Tibial nerve (tissue), 4 donors: ENCODE measurements around the gene BACH2.

Experiments used
- CTCF ChIP-seq, 5 experiments: fragments of 200-600 bp in 3 of 5; fragments of 450-650 bp in 2 of 5; sonication (generic) in 3 of 5; IDR thresholded peaks; one replicate each; pipeline ENCODE4 v1.5.1; 2016 to 2019; ENCODE audit warnings: antibody characterized with exemption in 5 of 5, mild to moderate bottlenecking in 3 of 5, moderate library complexity in 2 of 5
- EP300 ChIP-seq, 2 donors: sonication (generic); formaldehyde crosslinking; IDR thresholded peaks; one replicate each; pipeline ENCODE4 v1.6.1; 2017; ENCODE audit warnings: antibody characterized with exemption in 2 of 2, mild to moderate bottlenecking in 1 of 2
- POLR2A ChIP-seq, 2 donors: fragments of 450-650 bp; IDR thresholded peaks; one replicate each; pipeline ENCODE4 v1.6.1; 2017; ENCODE audit warnings: antibody characterized with exemption in 2 of 2, mild to moderate bottlenecking in 2 of 2, moderate library complexity in 2 of 2

GRCh38 chr6:89956182-89956581, 340.5 kb downstream of the BACH2 start:
- TF ChIP-seq CTCF (IDR thresholded peaks at IDR 0.05) (no peak), EP300 (IDR thresholded peaks at IDR 0.05) (no peak), POLR2A (IDR thresholded peaks at IDR 0.05) (no peak)
